HG03175 (cell line): Measurements from ENCODE around the gene MERTK.

ENCODE experiments used
- ATAC-seq: cut with Tn5 transposase; IDR thresholded peaks from one replicate; pipeline ENCODE4 v1.9.1; 2021; ENCODE audit warnings: mild to moderate bottlenecking, moderate library complexity; ENCODE audit not compliant: unreplicated experiment

Gene MERTK

GRCh38 chr2:112005406-112006075 is 107.1 kb downstream of the MERTK start:
- ATAC-seq = no peak

DNA sequence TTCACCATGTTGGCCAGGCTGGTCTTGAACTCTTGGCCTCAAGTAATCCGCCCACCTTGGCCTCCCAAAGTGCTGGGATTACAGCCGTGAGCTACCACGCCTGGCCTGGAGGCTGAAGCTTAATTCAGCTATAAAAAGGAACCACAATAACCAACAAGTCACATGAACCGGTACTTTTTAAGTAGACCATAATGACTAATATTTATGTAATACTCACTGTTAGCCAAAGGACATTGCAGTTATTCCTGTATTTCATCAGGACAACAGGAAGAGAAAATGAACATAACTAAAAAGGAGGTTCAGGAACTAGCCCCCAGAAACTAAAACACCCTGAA is 107.6 kb downstream of the MERTK start:
- no peak for ATAC-seq

- no peak for ATAC-seq
These were observed 109.1 kb downstream of the MERTK start for GRCh38 chr2:112007493-112007892.

DNA sequence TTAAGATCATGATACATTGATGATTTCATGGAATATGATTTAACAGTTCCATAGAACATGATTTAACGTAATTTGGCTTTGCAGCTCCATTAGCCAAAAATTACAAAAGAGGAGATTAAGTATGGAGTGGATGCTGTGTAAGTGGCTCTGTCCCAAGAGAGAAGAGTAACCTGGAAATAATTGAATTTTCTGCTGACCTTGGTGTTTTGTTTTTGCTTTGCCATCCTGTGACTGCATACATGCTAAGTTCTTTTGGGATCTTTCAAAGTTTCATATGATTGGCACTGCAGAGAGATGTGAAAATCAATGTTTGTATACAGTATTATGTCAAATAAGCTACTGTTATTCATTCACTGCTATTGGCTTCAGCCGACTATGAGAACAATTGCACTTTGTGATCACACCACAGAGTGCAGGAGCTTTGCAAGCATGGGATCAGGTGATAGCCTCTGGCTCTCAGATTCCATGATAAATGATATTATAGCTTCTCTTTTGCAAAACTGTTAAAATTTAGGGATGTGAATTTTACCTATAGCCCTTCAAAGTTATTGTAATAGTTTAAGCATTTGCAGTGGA is 110.6 kb downstream of the MERTK start:
- no peak for ATAC-seq

- ATAC-seq = no peak
These were observed 112.3 kb downstream of the MERTK start for GRCh38 chr2:112010751-112011150.

- no peak for ATAC-seq
These were observed 114.1 kb downstream of the MERTK start for GRCh38 chr2:112012556-112012955.

GRCh38 chr2:112018846-112019245 is 120.4 kb downstream of the MERTK start:
- no peak for ATAC-seq

DNA sequence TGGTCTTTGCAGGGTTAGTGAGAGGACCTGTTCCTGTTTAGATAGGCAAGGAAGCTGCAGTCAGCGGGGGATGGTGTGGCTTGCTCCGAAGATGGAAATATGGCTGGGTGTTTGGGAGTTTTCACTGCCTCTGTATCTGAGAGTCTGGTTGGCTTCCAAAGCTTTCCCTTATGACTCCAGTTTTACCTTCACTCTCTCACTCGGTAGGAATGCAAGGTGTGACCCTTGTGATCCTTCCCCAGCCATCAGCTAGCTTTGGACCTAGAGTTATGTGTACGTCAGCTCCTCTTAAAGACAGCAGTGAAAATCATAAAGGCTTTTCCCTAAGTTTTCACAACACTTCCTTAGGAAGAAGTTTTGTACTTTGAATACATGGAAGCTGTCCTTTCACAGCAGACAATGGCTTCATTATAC is 121.2 kb downstream of the MERTK start:
- no peak for ATAC-seq

DNA sequence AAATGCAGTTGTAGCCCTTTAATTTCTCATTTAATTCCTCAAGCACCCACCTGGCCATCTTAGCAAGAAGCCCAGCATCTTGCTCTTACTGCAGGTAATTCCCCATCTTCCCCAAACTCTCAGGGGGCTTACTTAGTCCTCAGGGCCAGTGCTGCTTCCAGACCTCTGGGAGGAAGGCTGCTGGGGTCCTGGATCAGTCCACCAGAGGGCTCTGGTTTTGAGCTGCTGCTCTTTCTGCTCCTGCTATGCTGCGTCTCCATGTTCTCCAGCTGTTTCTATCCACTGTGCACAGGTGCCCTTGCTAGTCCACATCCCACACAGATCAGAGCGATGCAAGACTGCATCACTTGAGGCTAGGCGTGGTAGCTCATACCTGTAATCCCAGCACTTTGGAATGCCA is 122.2 kb downstream of the MERTK start:
- no peak for ATAC-seq

DNA sequence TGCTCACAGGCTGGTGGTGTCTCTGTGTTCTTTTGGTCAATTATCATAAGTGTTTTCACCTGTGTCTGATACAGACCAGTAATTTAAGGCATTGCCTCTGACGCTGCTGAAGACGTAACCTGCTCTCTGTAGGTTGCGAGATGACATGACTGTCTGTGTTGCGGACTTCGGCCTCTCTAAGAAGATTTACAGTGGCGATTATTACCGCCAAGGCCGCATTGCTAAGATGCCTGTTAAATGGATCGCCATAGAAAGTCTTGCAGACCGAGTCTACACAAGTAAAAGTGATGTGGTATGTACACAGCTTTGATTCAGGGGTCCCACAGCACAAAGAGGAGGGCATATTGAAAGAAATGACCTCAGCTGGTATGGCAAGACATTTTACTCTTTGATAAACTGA is 122.9 kb downstream of the MERTK start:
- ATAC-seq = no peak

GRCh38 chr2:112021781-112022231 is 123.4 kb downstream of the MERTK start:
- ATAC-seq = no peak

DNA sequence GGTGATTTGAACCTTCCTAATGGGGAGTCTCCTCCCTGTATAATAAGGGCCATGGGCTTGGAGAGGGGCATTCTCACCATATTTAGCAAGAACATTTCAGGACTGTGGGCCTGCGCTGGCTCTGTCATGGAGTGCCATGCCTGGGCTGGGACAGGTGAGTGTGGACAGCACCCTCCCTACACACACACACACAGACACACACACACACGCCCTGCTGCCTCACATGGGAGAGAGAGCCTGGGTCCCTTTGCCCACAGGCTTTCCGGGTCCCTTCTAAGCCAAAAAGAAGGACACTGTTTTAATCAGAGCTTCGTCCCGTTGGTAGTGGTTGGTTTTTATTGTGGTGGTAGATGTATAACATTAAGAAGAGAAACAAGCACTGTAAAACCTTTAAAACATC is 125.3 kb downstream of the MERTK start:
- ATAC-seq = no peak

DNA sequence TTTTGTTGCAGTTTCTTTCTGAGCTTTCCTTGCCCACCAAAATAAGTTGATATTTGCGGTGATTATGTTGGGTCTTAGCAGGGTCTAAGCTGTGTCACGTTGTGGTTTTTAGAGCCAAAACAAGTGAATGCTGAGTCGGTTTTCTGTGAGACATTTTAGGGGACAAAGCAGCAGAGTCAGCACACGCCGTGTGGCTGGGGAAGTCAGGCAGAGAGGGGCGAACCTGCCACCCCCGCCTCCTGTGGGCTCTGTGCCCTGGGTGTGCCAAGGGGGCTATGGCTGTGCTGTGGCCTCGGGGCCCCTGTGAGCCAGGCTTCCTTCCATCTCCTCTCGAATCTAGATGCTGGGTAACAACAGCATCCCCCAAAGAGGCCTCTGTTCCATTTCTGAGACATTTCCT is 125.8 kb downstream of the MERTK start:
- ATAC-seq = no peak

GRCh38 chr2:112024896-112025491 is 126.6 kb downstream of the MERTK start:
- ATAC-seq = no peak

GRCh38 chr2:112026509-112026908 is 128.1 kb downstream of the MERTK start:
- no peak for ATAC-seq

DNA sequence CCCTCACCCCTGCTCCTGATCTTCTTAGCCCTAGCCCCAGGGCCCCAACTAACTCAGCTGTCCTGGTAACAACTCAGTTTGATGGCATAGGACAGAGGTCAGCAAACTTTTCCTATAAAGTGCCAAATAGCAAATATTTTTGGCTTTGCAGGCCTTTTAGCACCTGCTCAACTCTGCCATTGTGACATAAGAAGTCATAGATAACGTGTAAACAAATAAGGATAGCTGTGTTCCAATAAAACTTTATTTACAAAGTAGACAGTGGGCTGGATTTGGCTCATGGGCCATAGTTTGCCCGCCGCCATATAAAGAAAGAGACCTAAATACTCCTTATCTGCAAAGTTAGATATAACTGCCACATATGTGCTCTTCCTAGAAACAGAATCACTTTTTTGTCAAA is 129.4 kb downstream of the MERTK start:
- no peak for ATAC-seq

GRCh38 chr2:112029164-112029563 is 130.8 kb downstream of the MERTK start:
- no peak for ATAC-seq

DNA sequence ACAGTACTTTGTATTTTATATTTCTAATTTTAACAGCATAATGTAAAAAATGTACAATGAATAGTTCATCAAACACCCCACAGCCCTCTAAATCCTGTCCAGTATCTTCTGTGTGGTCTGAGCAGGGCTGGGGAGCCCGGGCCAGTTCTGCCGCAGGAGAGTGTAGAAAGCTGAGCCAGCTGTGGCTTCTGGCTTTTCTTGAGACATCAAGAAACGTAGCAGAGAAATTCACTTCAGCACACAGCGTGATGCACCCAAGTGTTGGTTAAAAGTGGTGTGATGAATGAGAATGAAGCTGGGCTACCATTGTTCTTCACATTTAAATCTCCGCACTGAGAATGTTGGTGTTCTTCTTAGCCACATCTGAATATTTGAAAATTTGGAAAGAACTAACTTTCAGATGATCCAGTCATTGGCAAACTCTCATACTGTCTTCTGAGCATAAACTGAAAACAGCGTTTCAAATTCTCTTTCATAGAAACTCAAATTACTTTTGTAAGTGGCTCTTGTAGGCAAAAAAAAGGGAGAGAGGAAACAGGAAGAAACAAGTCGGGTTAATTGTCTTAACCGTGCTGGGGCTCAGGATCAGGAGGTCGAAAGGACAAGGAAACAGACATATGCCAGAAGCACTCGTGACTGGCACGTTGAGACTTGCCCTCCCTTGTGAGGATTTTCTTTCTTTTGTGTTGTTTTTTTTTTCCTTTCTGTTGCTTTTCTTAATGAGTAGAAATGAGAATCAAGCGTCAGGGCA is 133.2 kb downstream of the MERTK start:
- no peak for ATAC-seq

GRCh38 chr2:112032224-112032586 is 133.8 kb downstream of the MERTK start:
- ATAC-seq = no peak

- ATAC-seq = no peak
These were observed 134.5 kb downstream of the MERTK start for GRCh38 chr2:112032689-112033465.

GRCh38 chr2:112033600-112033999 is 135.2 kb downstream of the MERTK start:
- ATAC-seq = no peak
